Amniotic epithelial cell (primary cell): ENCODE data around the gene ITPR2.
"Not testable (repeated sequence)": the region's sequence is repeated elsewhere in the genome, so short reads cannot be mapped to it uniquely, and the experiment has no call there.

Experiments used
- DNase-seq: peaks from one replicate; pipeline ENCODE4 v3.0.0-alpha.2; 2010; ENCODE audit warnings: low read depth

Gene ITPR2

GRCh38 chr12:26661399-26661798, 171.6 kb downstream of the ITPR2 start:
- DNase-seq: no peak

GRCh38 chr12:26659930-26660329, 173.1 kb downstream of the ITPR2 start:
- no peak for DNase-seq

DNA sequence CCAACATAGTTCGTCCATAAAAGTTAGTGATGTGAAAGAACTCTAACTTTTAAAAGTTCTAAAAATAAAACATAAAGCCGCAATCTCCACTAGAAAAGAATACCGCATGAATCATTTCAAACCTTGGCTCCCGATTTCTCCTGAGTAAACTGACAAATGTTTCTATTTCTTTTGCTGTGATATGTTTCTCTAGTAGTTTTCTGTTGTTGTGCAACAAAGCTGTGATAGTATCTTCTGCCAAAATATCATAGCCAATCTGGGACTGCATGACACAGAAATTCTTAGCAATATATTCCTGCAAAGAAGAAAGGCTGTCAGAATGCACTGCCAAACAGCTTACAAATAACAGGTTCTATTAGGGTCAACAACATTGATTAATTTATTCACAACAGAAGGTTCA, 174.0 kb downstream of the ITPR2 start:
- DNase-seq: peak; percentile 78

DNA sequence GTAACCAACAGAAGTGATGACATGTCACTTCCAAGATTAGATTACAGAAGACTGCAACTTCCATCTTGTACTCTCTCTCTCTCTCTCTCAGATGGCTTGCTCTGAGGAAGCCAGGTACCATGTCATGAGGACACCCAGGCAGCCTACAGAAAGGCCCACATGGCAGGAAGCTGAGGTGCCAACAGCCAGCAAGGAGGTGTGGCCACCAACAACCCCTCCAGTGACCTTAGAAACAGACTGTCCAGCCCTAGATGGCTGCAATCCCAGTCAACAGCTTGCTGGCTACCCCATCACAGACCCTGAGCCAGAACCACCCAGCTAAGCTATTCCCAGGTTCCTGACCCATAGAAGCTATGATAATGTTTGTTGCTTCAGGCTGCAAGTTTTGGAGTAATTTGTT, 178.4 kb downstream of the ITPR2 start:
- DNase-seq: no peak

GRCh38 chr12:26651566-26652188, 181.3 kb downstream of the ITPR2 start:
- DNase-seq: peak; percentile 75

DNA sequence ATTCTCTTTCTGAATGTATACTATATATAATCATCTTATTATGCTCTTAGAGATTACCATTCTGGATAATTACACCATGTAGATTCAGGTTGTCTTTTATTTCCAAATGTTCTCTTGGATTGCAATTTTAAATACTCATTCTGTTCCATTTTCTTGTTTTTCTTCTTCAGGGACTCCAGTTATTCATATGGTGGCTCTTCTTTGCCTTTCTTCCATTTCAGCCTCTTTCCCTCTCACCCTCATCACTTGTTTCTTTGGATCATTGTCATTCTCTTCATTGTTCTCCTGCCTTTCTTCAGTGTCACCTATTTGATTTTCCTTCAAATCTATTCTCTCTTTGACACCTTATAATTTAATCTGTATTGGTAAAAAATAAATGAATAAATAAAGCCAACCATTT, 182.0 kb downstream of the ITPR2 start:
- no peak for DNase-seq

- no peak for DNase-seq
These were observed 184.0 kb downstream of the ITPR2 start for GRCh38 chr12:26648999-26649398.

GRCh38 chr12:26648584-26648983, 184.4 kb downstream of the ITPR2 start:
- DNase-seq: peak; percentile 91

- no peak for DNase-seq
These were observed 184.9 kb downstream of the ITPR2 start for GRCh38 chr12:26648066-26648465.

- DNase-seq: no peak
These were observed 185.9 kb downstream of the ITPR2 start for GRCh38 chr12:26647088-26647487.

DNA sequence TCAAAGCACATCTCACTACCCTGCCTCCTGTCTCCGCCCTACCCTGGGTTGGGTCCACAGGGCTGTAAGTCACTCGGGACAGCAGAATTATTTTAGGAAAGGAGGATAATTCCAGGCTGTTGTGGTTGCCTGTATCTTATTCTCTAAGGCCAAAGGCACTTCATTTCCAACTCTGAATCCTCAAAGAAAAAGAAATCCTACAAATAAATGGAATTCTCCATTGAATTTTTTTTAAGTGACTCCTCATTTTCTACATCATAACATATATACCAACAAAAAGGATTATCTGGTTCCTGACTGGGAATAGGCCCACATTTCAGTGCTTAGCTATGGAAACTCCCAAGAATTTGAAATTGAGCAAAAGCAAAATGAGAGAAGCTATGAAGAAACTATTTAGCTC, 186.4 kb downstream of the ITPR2 start:
- no peak for DNase-seq

DNA sequence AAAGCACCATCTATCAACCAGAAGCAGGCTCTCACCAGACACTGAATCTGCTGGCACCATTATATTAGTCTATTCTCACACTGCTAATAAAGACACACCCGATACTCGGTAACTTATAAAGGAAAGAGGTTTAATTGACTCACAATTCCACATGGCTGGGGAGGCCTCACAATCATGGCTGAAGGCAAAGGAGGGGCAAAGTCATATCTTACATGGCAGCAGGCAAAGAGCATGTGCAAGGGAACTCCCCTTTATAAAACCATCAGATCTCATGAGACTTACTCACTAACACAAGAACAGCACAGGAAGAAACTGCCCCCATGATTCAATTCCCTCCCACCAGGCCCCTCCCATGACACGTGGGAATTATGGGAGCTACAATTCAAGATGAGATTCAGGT, 188.6 kb downstream of the ITPR2 start:
- DNase-seq: not testable (repeated sequence)

- DNase-seq: no peak
These were observed 189.3 kb downstream of the ITPR2 start for GRCh38 chr12:26643532-26644315.

DNA sequence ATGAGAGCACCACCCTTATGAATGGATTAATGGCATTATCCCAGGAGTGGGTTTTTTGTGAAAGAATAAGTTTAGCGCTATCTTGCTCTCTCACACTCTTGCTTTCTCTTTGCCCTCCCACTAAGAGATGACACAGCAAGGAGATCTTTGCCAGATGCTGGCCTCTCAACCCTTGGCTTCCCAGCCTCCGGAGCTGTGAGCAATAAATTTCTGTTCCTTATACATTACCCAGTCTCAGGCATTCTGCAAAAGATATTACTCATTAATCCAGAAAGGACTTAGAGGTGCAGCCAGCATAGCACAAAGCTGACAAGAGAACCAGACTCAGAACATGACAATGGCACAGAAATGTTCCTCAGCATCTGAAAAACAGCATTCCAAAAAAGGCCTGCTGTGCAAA, 190.6 kb downstream of the ITPR2 start:
- peak; percentile 83 for DNase-seq

DNA sequence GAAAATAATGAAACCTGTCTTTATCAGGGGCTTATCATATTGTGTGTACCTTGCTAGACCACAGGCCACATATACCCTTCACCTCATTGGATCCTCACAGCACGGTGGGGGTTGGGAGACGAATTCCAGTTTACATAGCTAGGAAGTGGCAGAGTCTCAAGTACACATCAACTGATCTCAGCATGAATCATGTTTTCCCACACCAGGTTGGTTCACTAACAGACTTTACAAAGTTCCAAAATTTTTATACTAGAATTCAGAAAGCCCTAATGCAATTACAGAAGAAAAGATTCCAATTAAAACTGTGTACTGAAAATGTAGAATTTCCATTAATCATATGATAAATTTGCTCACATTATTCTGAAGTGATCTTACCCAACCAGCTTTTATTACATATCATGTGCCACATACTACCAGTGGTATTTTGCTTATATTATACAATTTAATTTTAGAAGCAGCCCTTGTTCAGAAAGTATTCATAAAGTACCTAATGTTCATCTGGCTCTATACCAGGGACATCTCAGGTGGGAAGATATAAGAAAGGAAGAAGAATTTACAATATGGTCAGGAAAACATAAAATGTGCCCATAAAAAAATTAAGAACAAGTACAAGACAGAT, 196.2 kb downstream of the ITPR2 start:
- DNase-seq: peak; percentile 79

DNA sequence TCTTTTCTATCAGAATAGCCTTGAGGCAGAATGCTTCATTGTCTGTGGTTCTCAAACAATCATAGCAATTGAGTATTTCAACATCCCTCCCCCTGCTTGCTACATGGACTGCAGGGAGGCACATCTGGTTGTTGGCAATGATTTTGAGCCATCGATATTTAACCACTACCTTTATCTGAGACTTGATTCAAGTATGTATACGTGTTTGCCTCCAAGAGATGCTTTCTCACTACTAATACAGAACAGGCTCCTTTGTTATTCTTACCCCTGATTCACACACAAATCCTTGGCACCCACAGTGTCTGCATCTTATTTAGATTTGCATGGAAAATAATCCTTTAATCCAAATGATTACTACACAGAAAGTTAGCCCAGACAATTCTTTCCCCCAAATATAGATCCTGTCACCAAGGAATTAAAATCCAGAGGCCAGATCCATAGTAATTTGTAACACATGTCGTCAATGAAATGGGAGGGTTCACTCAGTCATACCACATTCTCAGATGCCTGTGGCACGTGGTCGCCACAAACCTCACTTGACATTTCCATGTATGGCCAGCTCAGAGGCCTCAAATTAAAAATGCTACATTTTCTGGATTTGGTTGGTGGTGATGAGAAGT, 199.3 kb downstream of the ITPR2 start:
- DNase-seq: peak; percentile 70

DNA sequence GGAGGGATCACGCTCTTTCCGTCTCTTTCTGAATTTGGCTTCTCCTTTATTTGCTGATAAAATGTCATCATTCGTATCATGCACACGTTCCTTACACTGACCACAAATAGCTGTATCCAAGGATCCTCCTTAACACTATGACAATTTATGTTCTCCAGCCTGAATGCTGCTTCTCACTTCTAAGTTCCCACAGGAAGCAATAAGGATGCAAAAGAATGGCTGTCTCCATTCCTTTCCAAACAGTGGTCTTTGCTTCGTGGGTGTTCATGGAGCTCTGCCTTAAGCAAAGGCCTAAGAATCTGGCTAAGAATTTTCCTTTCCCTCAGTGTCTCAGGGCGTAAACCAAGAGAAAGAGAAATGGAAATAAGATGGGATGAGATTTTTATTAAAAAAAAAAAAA, 200.2 kb downstream of the ITPR2 start:
- no peak for DNase-seq

DNA sequence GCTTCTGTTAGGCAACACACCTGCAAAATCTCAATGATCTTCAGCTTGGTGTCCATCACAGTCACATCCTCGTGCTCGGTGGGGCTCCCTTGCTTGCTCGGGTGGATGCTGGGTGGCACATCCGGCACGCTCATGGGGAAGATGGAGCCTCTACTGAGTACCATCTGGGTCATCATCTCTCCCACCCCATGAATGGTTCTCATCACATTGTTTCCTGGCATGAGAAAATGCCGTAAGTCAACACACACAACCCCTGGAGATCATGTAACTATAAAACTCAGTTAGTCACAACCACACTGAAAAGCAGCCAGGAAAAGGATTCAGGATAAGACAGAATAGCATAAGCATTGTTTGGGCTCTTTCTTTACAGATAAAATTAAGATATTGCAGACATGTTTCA, 201.1 kb downstream of the ITPR2 start:
- DNase-seq: peak; percentile 48

- peak; percentile 86 for DNase-seq
These were observed 202.4 kb downstream of the ITPR2 start for GRCh38 chr12:26630546-26631027.

DNA sequence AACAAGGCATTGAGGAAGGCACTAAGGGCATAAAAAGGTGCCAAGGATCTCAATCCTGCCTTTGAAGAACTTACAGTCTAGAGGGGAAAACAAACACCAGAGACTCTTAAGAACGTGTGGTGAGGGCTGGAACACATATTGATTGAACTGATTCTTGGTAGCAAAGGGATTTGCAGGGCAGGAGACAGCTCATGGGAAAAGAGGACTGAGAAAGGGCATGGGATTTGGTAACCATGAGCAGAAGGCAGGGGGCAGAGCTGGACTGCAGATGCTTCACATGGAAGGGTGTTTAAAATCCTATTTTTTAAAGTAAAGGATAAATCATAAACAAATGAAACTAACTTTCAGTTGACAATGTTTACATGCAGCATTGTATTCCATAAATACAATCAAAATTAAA, 203.1 kb downstream of the ITPR2 start:
- peak; percentile 59 for DNase-seq

GRCh38 chr12:26628234-26628633, 204.8 kb downstream of the ITPR2 start:
- peak; percentile 41 for DNase-seq

DNA sequence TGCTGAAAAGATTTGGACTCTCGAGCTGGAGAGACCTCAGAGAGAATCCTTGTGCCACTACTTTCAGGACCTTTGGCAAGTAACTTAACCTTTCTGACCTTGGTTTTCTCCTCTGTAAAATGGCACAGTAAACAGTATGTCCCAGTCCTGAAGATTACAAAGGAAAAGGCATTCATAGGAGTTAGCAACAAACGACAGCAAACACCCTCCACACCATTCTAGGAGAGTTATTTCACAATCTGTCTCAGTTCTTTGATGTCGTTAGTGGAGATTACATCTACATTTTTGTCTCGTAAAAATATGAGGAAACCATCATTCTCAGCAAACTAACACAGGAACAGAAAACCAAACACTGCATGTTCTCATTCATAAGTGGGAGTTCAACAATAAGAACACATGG, 205.7 kb downstream of the ITPR2 start:
- DNase-seq: peak; percentile 81

DNA sequence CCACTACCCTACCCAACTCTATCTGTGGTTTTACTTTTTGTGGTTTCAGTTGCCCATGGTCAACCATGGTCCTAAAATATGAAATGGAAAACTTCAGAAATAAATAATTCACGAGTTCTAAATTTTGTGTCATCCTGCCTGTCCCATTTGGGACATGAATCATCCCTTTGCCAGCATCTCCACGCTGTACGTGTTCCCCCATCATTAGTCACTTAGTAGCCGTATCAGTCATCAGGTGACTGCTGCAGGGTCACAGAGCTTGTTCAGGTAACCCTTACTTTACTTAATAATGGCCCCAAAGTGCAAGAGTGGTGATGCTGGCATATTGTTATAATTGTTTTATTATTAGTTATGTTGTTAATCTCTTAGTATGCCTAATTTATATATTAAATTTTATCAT, 209.9 kb downstream of the ITPR2 start:
- no peak for DNase-seq
